ENCODE data around the gene NIPSNAP3A. TPM values are rescaled to one million over a fixed set of nuclear protein-coding genes. Genes with fewer than 3 reads are reported as not detected.
"Not testable (repeated sequence)": the region's sequence is repeated elsewhere in the genome, so short reads cannot be mapped to it uniquely, and the experiment has no call there.

Gene NIPSNAP3A
- total RNA-seq, 1 donor from 2014 or later: 10.8 TPM

DNA sequence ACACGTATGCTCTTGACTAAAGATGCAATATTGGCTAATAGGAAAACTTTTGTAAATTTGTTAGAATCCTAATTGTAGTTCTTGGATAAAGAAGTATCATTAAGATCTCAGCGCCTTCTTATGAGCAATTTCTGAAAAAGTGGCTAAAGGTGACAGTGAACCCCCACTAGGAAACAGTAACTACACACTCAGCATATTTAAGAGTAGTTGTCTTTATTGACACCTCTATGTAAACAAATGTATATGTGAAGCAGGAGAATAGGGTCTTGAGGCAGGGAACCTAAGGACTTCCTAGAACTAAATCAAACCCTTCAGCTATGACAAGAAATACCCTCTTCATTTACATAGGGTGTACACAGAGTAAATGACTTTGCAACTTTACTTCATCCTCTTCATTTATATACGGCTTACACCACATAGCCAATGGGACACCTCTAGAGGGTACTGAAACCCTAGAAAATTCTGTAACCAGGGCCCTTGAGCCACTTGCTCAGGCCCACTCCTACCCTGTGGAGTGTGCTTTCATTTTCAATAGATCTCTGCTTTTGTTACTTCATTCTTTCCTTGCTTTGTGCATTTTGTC lies 2.8 kb downstream of the NIPSNAP3A start:
- no peak overlapping the region for H3K27ac Mint-ChIP-seq
- no peak overlapping the region for H3K4me3 Mint-ChIP-seq
- intact Hi-C loops (cut with micrococcal nuclease): no loop called here
- no peaks in the 10 kb centered on the region for H3K9me3 Mint-ChIP-seq
- peaks cover 17% of the 10 kb centered on the region for H3K36me3 Mint-ChIP-seq (ENCODE audit: low read depth)
- no peak for DNase-seq
- H3K4me1 Mint-ChIP-seq: peaks cover 24% of the 10 kb centered on the region
- no peaks in the 10 kb centered on the region for H3K27me3 Mint-ChIP-seq

DNA sequence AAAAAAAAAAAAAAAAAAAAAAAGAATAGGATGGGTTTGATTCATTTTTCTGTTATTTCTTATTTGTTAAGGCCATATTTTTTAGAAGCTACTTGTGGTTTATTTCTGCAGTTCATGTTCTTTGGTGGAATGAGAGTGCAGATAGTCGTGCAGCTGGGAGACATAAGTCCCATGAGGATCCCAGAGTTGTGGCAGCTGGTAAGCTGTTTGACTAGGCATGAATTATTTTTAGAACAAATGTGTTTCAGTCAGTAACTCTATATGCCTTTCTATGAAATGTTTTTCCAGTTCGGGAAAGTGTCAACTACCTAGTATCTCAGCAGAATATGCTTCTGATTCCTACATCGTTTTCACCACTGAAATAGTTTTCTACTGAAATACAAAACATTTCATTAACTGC lies 11.5 kb downstream of the NIPSNAP3A start:
- peaks cover 3% of the 10 kb centered on the region for H3K36me3 Mint-ChIP-seq (ENCODE audit: low read depth)
- H3K9me3 Mint-ChIP-seq: no peaks in the 10 kb centered on the region
- H3K27me3 Mint-ChIP-seq: no peaks in the 10 kb centered on the region
- peaks cover 4% of the 10 kb centered on the region for H3K4me1 Mint-ChIP-seq
- no peak overlapping the region for H3K27ac Mint-ChIP-seq
- no peak for DNase-seq
- H3K4me3 Mint-ChIP-seq: no peak overlapping the region
- intact Hi-C loops (cut with micrococcal nuclease): no loop called here

GRCh38 chr9:104765138-104765537 lies 17.7 kb downstream of the NIPSNAP3A start:
- no peak overlapping the region for H3K27ac Mint-ChIP-seq
- peaks cover 4% of the 10 kb centered on the region for H3K27me3 Mint-ChIP-seq
- peaks cover 4% of the 10 kb centered on the region for H3K4me1 Mint-ChIP-seq
- H3K9me3 Mint-ChIP-seq: no peaks in the 10 kb centered on the region
- peaks cover 3% of the 10 kb centered on the region for H3K36me3 Mint-ChIP-seq (ENCODE audit: low read depth)
- intact Hi-C loops (cut with micrococcal nuclease): no loop called here
- no peak overlapping the region for H3K4me3 Mint-ChIP-seq
- no peak for DNase-seq

GRCh38 chr9:104766025-104766424 lies 18.5 kb downstream of the NIPSNAP3A start:
- peaks cover 7% of the 10 kb centered on the region for H3K27me3 Mint-ChIP-seq
- peaks cover 4% of the 10 kb centered on the region for H3K4me1 Mint-ChIP-seq
- H3K27ac Mint-ChIP-seq: no peak overlapping the region
- no peak for DNase-seq
- intact Hi-C loops (cut with micrococcal nuclease): no loop called here
- no peaks in the 10 kb centered on the region for H3K9me3 Mint-ChIP-seq
- H3K4me3 Mint-ChIP-seq: no peak overlapping the region
- no peaks in the 10 kb centered on the region for H3K36me3 Mint-ChIP-seq (ENCODE audit: low read depth)

GRCh38 chr9:104767507-104767906 lies 20.0 kb downstream of the NIPSNAP3A start:
- H3K9me3 Mint-ChIP-seq: no peaks in the 10 kb centered on the region
- H3K27me3 Mint-ChIP-seq: peaks cover 13% of the 10 kb centered on the region

GRCh38 chr9:104769029-104769428 lies 21.5 kb downstream of the NIPSNAP3A start:
- peaks cover 13% of the 10 kb centered on the region for H3K27me3 Mint-ChIP-seq
- H3K36me3 Mint-ChIP-seq (ENCODE audit: low read depth); intact Hi-C loops (cut with micrococcal nuclease); H3K27ac Mint-ChIP-seq; DNase-seq; H3K4me3 Mint-ChIP-seq; H3K4me1 Mint-ChIP-seq; H3K9me3 Mint-ChIP-seq: not testable (repeated sequence)

More at GRCh38 chr9:104767507-104767906, 20.0 kb downstream of the NIPSNAP3A start:
- no peaks in the 10 kb centered on the region for H3K36me3 Mint-ChIP-seq (ENCODE audit: low read depth)
- H3K4me1 Mint-ChIP-seq: peaks cover 4% of the 10 kb centered on the region
- H3K4me3 Mint-ChIP-seq: no peak overlapping the region
- H3K27ac Mint-ChIP-seq: no peak overlapping the region
- no peak for DNase-seq
- intact Hi-C loops (cut with micrococcal nuclease): no loop called here

- Mint-ChIP-seq H3K27ac (no peak overlapping the region), H3K9me3 (no peaks in the 10 kb centered on the region), H3K4me1 (no peaks in the 10 kb centered on the region), H3K27me3 (peaks cover 13% of the 10 kb centered on the region), H3K36me3 (ENCODE audit: low read depth) (no peaks in the 10 kb centered on the region), H3K4me3 (no peak overlapping the region)
- intact Hi-C loops (cut with micrococcal nuclease): no loop called here
- no peak for DNase-seq
Observed at GRCh38 chr9:104769655-104770054, 22.2 kb downstream of the NIPSNAP3A start.

- intact Hi-C loops (cut with micrococcal nuclease): no loop called here
- Mint-ChIP-seq H3K4me1 (no peaks in the 10 kb centered on the region), H3K36me3 (ENCODE audit: low read depth) (no peaks in the 10 kb centered on the region), H3K4me3 (no peak overlapping the region), H3K27me3 (peaks cover 13% of the 10 kb centered on the region), H3K27ac (no peak overlapping the region), H3K9me3 (no peaks in the 10 kb centered on the region)
- peak; percentile 6 for DNase-seq
Observed at GRCh38 chr9:104772714-104773510, 25.4 kb downstream of the NIPSNAP3A start.

DNA sequence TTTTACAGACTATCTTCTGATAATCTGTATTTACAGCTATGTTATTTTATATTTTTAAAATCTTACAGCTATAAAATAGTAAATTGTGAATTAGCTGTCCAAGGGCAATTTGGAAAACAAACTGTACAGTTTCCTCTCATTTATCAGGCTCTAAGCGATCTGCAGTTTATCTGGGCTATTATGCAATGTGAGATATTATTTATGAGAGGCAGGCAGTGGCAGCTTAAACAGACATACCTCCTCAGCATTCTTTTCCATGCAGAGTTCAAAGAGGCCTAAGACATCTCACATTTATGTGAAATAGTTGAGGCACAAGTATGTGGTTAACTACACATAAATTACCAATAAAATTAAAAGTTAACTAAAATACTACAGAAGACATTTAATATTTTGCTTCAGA lies 26.6 kb downstream of the NIPSNAP3A start:
- H3K27me3 Mint-ChIP-seq: peaks cover 13% of the 10 kb centered on the region
- intact Hi-C loops (cut with micrococcal nuclease): no loop called here
- H3K27ac Mint-ChIP-seq: no peak overlapping the region
- H3K4me3 Mint-ChIP-seq: no peak overlapping the region
- no peaks in the 10 kb centered on the region for H3K9me3 Mint-ChIP-seq
- no peaks in the 10 kb centered on the region for H3K4me1 Mint-ChIP-seq
- peak; percentile 4 for DNase-seq
- no peaks in the 10 kb centered on the region for H3K36me3 Mint-ChIP-seq (ENCODE audit: low read depth)

GRCh38 chr9:104774831-104775573 lies 27.5 kb downstream of the NIPSNAP3A start:
- no peaks in the 10 kb centered on the region for H3K36me3 Mint-ChIP-seq (ENCODE audit: low read depth)

DNA sequence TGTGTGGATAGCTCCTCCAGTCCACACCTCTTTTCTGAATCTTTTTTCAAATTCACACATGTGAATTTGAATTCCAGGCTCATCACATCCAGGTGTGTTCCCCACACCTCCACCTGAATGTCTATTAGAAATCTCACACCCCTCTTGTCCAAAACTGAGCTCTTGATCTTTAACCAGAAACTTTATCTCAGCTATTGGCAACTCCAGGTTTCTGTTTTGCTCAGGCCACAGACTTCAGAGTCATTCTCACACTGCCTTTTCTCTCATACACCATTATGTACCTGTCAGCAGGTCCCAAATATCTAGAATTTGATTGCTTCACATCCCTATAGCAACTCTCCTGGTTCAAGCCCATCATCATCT lies 28.1 kb downstream of the NIPSNAP3A start:
- H3K27me3 Mint-ChIP-seq: peaks cover 10% of the 10 kb centered on the region
- H3K4me3 Mint-ChIP-seq: no peak overlapping the region
- H3K36me3 Mint-ChIP-seq (ENCODE audit: low read depth): no peaks in the 10 kb centered on the region
- H3K9me3 Mint-ChIP-seq: no peaks in the 10 kb centered on the region
- intact Hi-C loops (cut with micrococcal nuclease): no loop called here
- no peaks in the 10 kb centered on the region for H3K4me1 Mint-ChIP-seq
- no peak overlapping the region for H3K27ac Mint-ChIP-seq
- DNase-seq: peak; percentile 42

More at GRCh38 chr9:104774831-104775573, 27.5 kb downstream of the NIPSNAP3A start:
- Mint-ChIP-seq H3K27me3 (peaks cover 10% of the 10 kb centered on the region), H3K4me1 (no peaks in the 10 kb centered on the region), H3K9me3 (no peaks in the 10 kb centered on the region), H3K27ac (no peak overlapping the region), H3K4me3 (no peak overlapping the region)
- DNase-seq: peak; percentile 44
- intact Hi-C loops (cut with micrococcal nuclease): no loop called here

GRCh38 chr9:104775976-104776375 lies 28.5 kb downstream of the NIPSNAP3A start:
- Mint-ChIP-seq H3K27ac (no peak overlapping the region), H3K4me1 (no peaks in the 10 kb centered on the region), H3K4me3 (no peak overlapping the region), H3K36me3 (ENCODE audit: low read depth) (no peaks in the 10 kb centered on the region), H3K9me3 (no peaks in the 10 kb centered on the region), H3K27me3 (peaks cover 8% of the 10 kb centered on the region)
- intact Hi-C loops (cut with micrococcal nuclease): no loop called here
- DNase-seq: no peak

DNA sequence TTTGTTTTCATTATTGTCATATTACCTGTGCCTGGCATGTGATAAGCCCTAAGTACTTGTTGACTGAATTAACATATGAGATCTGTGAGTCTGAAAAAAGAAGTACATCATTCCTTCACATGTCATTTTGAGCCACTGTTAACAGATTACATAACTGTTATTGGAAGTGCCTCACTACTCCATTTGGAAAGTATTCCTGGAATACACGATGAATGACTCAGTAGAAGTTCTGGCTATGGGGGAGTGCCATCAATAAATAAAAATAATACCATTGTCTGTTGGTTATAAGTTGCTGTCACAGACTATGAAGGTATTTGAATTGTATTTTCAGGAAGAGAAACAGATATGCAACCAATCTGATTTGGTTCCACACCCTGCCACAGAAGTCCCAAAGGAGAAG lies 29.3 kb downstream of the NIPSNAP3A start:
- H3K4me1 Mint-ChIP-seq: no peaks in the 10 kb centered on the region
- no peaks in the 10 kb centered on the region for H3K9me3 Mint-ChIP-seq
- H3K4me3 Mint-ChIP-seq: no peak overlapping the region
- H3K27ac Mint-ChIP-seq: no peak overlapping the region
- intact Hi-C loops (cut with micrococcal nuclease): no loop called here
- H3K36me3 Mint-ChIP-seq (ENCODE audit: low read depth): no peaks in the 10 kb centered on the region
- no peak for DNase-seq
- H3K27me3 Mint-ChIP-seq: peaks cover 2% of the 10 kb centered on the region

DNA sequence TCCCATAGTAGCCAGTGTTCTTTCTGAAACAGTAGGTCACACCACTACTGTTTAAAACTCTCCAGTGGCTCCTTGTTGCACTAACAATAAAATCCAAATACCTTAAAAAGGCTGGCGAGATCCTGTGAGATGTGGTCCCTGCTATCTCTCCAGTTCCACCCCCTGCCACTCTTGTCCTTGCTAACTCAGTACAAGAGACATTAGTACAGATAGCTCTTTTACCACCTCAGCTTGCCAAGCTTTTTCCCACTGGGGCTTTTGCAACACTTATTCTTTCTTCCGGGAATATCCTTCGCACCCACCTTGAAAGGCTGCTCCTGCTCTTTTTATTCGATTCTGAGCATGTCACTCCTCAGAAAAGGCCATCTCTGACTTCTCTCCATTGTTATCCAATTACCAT lies 31.3 kb downstream of the NIPSNAP3A start:
- H3K36me3 Mint-ChIP-seq (ENCODE audit: low read depth): no peaks in the 10 kb centered on the region
- peaks cover 2% of the 10 kb centered on the region for H3K27me3 Mint-ChIP-seq
- H3K9me3 Mint-ChIP-seq: no peaks in the 10 kb centered on the region
- intact Hi-C loops (cut with micrococcal nuclease): no loop called here
- peak; percentile 27 for DNase-seq
- no peaks in the 10 kb centered on the region for H3K4me1 Mint-ChIP-seq
- H3K4me3 Mint-ChIP-seq: no peak overlapping the region
- H3K27ac Mint-ChIP-seq: no peak overlapping the region
